ENCODE measurements around the gene ABLIM1. TPM values are rescaled to one million over a fixed set of nuclear protein-coding genes. Genes with fewer than 3 reads are reported as not detected.

ABLIM1 gene
- total RNA-seq, 4 donors from 2014 or later: 156 to 278 (median 213) TPM

DNA sequence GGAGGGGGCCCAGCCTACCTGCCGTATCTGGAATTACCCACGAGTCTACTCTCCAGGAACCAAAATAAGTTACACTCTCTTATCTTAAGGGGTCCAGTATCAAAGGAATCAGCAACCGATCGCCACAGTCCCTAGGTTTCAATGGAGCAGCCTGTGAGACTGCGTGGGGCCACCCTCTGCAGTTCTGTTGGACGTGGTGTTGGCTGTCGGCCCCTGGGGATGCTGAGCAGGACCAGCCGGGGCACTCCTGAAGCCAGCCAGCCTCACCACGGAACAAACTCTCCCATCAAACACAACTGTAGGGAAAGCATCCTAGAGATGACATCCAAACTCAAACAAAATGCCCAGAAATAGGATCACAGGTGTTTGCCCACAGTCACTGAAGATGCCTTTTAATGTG, 25.5 kb upstream of the ABLIM1 start:
- Histone ChIP-seq H3K36me3 (no peaks in the 10 kb centered on the region), H3K27ac (peak overlapping the region; percentile 89), H3K27me3 (no peaks in the 10 kb centered on the region), H3K4me1 (peaks cover 64% of the 10 kb centered on the region), H3K9me3 (no peaks in the 10 kb centered on the region), H3K4me3 (peak overlapping the region; percentile 41)
- no peak for DNase-seq (ENCODE audit: low spot score in 2 of 2)
- WGBS: 52% methylated on average over 9 of the region's 9 CpGs
- TF ChIP-seq POLR2A (IDR thresholded peaks at IDR 0.05): no peak
- no peak for TF ChIP-seq POLR2AphosphoS5 (IDR thresholded peaks at IDR 0.05)
- no peak for TF ChIP-seq EP300 (IDR thresholded peaks at IDR 0.05)
- TF ChIP-seq, protein P1, sequence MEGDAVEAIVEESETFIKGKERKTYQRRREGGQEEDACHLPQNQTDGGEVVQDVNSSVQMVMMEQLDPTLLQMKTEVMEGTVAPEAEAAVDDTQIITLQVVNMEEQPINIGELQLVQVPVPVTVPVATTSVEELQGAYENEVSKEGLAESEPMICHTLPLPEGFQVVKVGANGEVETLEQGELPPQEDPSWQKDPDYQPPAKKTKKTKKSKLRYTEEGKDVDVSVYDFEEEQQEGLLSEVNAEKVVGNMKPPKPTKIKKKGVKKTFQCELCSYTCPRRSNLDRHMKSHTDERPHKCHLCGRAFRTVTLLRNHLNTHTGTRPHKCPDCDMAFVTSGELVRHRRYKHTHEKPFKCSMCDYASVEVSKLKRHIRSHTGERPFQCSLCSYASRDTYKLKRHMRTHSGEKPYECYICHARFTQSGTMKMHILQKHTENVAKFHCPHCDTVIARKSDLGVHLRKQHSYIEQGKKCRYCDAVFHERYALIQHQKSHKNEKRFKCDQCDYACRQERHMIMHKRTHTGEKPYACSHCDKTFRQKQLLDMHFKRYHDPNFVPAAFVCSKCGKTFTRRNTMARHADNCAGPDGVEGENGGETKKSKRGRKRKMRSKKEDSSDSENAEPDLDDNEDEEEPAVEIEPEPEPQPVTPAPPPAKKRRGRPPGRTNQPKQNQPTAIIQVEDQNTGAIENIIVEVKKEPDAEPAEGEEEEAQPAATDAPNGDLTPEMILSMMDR (IDR thresholded peaks at IDR 0.05): no peak

DNA sequence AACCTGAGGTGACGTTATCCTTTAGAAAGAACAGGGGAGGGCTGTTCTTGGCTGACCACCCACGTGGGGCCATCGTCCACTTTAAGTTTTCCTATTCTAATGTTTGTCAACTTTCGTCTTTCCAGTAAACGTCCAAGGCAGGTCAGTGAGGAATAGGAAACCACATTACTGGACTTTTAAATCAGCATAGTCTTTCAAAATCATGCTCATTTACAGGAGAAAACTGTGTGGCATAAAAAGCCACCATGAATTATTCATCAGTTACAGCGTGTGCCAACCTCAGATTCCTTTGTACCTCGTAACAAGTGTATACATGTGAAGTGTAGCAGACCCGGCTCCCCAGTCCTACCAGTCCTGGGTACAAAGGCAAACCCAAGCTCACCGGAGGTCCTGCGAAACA, 25.1 kb upstream of the ABLIM1 start:
- Histone ChIP-seq H3K27ac (peak overlapping the region; percentile 89), H3K27me3 (no peaks in the 10 kb centered on the region), H3K9me3 (no peaks in the 10 kb centered on the region), H3K4me1 (peaks cover 68% of the 10 kb centered on the region), H3K4me3 (peak overlapping the region; percentile 41), H3K36me3 (no peaks in the 10 kb centered on the region)
- no peak for DNase-seq (ENCODE audit: low spot score in 2 of 2)
- TF ChIP-seq POLR2AphosphoS5 (IDR thresholded peaks at IDR 0.05): no peak
- TF ChIP-seq, protein P1 (IDR thresholded peaks at IDR 0.05): no peak
- TF ChIP-seq EP300 (IDR thresholded peaks at IDR 0.05): no peak
- no peak for TF ChIP-seq POLR2A (IDR thresholded peaks at IDR 0.05)
- WGBS: 54% methylated on average over 10 of the region's 10 CpGs

DNA sequence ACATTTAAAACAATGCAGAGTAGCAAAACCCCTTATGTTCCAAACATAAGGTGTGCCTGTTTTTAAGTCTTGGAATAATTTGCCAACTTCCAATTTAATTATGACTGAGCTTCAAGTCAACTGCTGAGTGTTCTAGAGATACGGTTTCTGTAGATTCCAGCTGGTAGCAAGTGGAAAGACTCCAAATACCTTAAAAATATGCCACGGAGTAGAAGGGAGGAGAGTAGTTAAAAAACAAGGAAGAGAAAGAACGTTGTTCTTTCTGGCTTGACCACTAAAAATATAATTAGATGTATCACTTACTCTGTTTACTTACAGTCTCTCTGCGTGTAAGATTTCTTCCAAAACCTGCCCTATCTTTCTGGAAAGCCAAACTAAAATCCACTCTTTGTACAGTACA, 24.5 kb upstream of the ABLIM1 start:
- TF ChIP-seq POLR2AphosphoS5 (IDR thresholded peaks at IDR 0.05) (no peak), EP300 (IDR thresholded peaks at IDR 0.05) (no peak), POLR2A (IDR thresholded peaks at IDR 0.05) (no peak)
- TF ChIP-seq, protein P1 (IDR thresholded peaks at IDR 0.05): no peak
- H3K4me1 ChIP-seq: peaks cover 69% of the 10 kb centered on the region
- no peaks in the 10 kb centered on the region for H3K36me3 ChIP-seq
- no peaks in the 10 kb centered on the region for H3K27me3 ChIP-seq
- H3K4me3 ChIP-seq: peak overlapping the region; percentile 41
- peak overlapping the region; percentile 89 for H3K27ac ChIP-seq
- no peaks in the 10 kb centered on the region for H3K9me3 ChIP-seq
- no peak for DNase-seq (ENCODE audit: low spot score in 2 of 2)
- 19% methylated on average over 4 of the region's 4 CpGs for WGBS

DNA sequence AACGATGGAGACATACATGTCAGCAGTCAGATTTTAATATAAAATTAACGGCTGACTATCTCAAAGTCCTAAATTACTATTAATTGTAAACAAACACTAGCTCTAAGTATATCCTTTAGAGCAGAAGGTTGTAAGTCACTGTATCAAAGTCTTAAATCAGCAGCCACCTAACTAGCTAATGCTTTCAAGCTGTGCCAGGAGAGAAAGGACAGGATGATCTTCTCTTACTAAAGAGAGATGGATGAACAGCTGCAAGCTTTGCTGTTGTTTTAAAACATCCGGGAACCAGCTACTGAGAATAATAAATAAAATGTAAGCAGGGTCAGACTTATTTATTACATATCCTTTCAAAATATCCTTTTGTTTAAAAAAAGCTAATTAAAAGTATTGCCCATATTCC, 24.0 kb upstream of the ABLIM1 start:
- Histone ChIP-seq H3K27me3 (no peaks in the 10 kb centered on the region), H3K4me1 (peaks cover 69% of the 10 kb centered on the region), H3K27ac (peak overlapping the region; percentile 89), H3K9me3 (no peaks in the 10 kb centered on the region), H3K4me3 (no peak overlapping the region), H3K36me3 (no peaks in the 10 kb centered on the region)
- DNase-seq (ENCODE audit: low spot score in 2 of 2): no peak
- WGBS: 53% methylated on average over 3 of the region's 3 CpGs
- TF ChIP-seq POLR2AphosphoS5 (IDR thresholded peaks at IDR 0.05): no peak
- no peak for TF ChIP-seq POLR2A (IDR thresholded peaks at IDR 0.05)
- TF ChIP-seq EP300 (IDR thresholded peaks at IDR 0.05): no peak
- TF ChIP-seq, protein P1 (IDR thresholded peaks at IDR 0.05): no peak

DNA sequence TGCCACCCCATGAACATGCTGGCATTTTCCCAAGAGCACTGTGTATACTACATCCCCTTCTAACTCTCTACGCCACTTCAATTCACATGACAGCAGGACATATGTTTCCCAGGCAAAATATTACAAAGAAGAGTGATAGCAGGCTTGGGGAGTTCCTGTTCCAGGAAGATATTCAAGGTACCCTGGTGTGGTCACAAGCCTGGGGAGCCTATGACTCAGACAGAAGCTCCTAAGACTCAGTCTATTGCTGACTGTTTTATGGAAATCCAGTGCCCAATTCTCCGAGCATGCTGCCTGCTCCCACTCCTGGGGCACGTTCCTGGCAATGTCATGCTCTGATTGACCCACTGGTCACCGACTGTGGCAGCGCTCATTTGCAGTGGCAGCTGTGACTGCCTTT, 23.5 kb upstream of the ABLIM1 start:
- Histone ChIP-seq H3K36me3 (no peaks in the 10 kb centered on the region), H3K9me3 (no peaks in the 10 kb centered on the region), H3K4me1 (peaks cover 65% of the 10 kb centered on the region), H3K27ac (peak overlapping the region; percentile 89), H3K27me3 (no peaks in the 10 kb centered on the region), H3K4me3 (no peak overlapping the region)
- WGBS: 71% methylated on average over 5 of the region's 5 CpGs
- DNase-seq (ENCODE audit: low spot score in 2 of 2): no peak
- TF ChIP-seq POLR2AphosphoS5 (IDR thresholded peaks at IDR 0.05): no peak
- no peak for TF ChIP-seq POLR2A (IDR thresholded peaks at IDR 0.05)
- TF ChIP-seq EP300 (IDR thresholded peaks at IDR 0.05): no peak
- TF ChIP-seq, protein P1 (IDR thresholded peaks at IDR 0.05): no peak

Data from suprapubic skin (tissue), 4 donors.